Left renal pelvis (tissue), 4 donors: Measurements from ENCODE around the gene RTTN. TPM values are rescaled to one million over a fixed set of nuclear protein-coding genes. Genes with fewer than 3 reads are reported as not detected.
"Not testable (repeated sequence)": the region's sequence is repeated elsewhere in the genome, so short reads cannot be mapped to it uniquely, and the experiment has no call there.

ENCODE experiments used
- DNase-seq, 4 donors: peaks; one replicate each; pipeline ENCODE4 v3.0.0-alpha.2; 2013; ENCODE audit warnings: low read depth in 4 of 4, low spot score in 3 of 4
- polyA plus RNA-seq, 4 donors: library from polyadenylated mRNA; unstranded; fragments of 120-200 nt; gene quantifications; one replicate each; pipeline ENCODE4 v1.2.1, GENCODE V29; 2013; ENCODE audit not compliant: insufficient read length in 4 of 4

RTTN gene
- polyA plus RNA-seq, 4 donors: 15.7 to 18.7 (median 17.7) TPM

- no peak for DNase-seq
Measured at GRCh38 chr18:69995774-69996173, 209.7 kb downstream of the RTTN start.

- no peak for DNase-seq
Measured at GRCh38 chr18:69992776-69993175, 212.7 kb downstream of the RTTN start.

- DNase-seq: no peak
Measured at GRCh38 chr18:69987870-69988269, 217.6 kb downstream of the RTTN start.

- no peak for DNase-seq
Measured at GRCh38 chr18:69985239-69985638, 220.2 kb downstream of the RTTN start.

GRCh38 chr18:69982417-69982816, 223.1 kb downstream of the RTTN start:
- DNase-seq: no peak

GRCh38 chr18:69981948-69982347, 223.5 kb downstream of the RTTN start:
- no peak for DNase-seq

GRCh38 chr18:69980982-69981804, 224.3 kb downstream of the RTTN start:
- no peak for DNase-seq

- DNase-seq: no peak
Measured at GRCh38 chr18:69980509-69980908, 225.0 kb downstream of the RTTN start.

GRCh38 chr18:69978732-69979715, 226.5 kb downstream of the RTTN start:
- no peak for DNase-seq

GRCh38 chr18:69975294-69975693, 230.2 kb downstream of the RTTN start:
- DNase-seq: not testable (repeated sequence)

GRCh38 chr18:69974365-69974764, 231.1 kb downstream of the RTTN start:
- no peak for DNase-seq

GRCh38 chr18:69969491-69969890, 236.0 kb downstream of the RTTN start:
- DNase-seq: no peak

- no peak for DNase-seq
Measured at GRCh38 chr18:69968039-69968438, 237.4 kb downstream of the RTTN start.

- DNase-seq: no peak
Measured at GRCh38 chr18:69963196-69963595, 242.3 kb downstream of the RTTN start.

GRCh38 chr18:69961718-69962117, 243.8 kb downstream of the RTTN start:
- DNase-seq: no peak

- DNase-seq: no peak
Measured at GRCh38 chr18:69958422-69958821, 247.1 kb downstream of the RTTN start.

- DNase-seq: no peak
Measured at GRCh38 chr18:69957747-69958146, 247.7 kb downstream of the RTTN start.

- DNase-seq: no peak
Measured at GRCh38 chr18:69956665-69957620, 248.5 kb downstream of the RTTN start.

GRCh38 chr18:69956057-69956456, 249.4 kb downstream of the RTTN start:
- DNase-seq: no peak

- peak in 1 of 4 donors; percentile 18 for DNase-seq
Measured at GRCh38 chr18:69954719-69955480, 250.6 kb downstream of the RTTN start.
